GM21529 (cell line): ENCODE data around the gene CABLES2.

Experiments used
- ATAC-seq: cut with Tn5 transposase; IDR thresholded peaks from one replicate; pipeline ENCODE4 v1.9.1; 2021; ENCODE audit not compliant: unreplicated experiment

Gene CABLES2, protein sequence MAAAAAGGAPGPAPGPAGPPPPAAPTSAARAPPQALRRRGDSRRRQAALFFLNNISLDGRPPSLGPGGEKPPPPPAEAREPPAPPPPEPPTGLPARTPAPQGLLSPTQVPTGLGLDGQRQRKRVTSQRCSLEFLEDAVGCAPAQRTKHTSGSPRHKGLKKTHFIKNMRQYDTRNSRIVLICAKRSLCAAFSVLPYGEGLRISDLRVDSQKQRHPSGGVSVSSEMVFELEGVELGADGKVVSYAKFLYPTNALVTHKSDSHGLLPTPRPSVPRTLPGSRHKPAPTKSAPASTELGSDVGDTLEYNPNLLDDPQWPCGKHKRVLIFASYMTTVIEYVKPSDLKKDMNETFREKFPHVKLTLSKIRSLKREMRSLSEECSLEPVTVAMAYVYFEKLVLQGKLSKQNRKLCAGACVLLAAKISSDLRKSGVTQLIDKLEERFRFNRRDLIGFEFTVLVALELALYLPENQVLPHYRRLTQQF

DNA sequence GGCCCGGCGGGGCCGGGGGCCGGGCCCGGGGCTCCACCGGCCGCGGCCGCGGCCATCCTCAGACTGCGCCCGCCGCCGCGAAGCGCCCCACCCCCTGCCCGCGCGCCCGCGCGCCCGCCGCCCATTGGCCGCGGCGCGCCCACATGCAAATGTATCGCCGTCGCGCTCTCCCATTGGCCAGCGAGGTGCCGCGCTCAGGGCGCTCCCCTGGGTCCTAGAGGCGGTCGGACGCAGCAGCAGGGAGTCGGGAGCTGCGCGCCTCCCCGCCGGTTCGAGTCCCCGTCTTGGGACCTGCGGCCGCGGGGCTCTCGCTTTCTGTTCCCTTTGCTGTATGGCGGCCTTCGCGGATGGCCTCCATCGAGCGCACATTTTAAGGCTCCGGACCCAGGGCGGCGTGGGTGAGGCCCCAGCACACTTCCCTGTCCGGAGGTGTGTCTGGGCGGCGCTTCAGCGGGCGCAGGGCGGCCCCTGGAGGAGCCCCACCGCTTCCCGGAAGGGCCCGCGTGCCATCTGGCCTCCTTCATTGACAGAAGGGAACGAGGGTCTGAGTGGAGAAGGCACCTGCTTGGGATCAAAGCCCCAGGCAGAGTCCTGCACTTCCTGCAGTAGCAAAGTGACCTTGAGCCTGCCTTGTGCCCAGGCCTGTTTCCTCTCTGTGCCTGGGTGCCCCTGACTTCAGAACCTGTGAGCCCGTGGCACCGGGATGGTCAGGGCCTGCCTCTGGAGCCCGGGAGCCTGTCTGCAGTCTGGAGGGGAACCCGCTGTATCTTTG is at the start of gene CABLES2:
TSS of gene CABLES2 (minus strand) at position 65 of the 772 bp plus-strand sequence. CDS start at position 56, 9 bp downstream.
- peak; percentile 87 for ATAC-seq

DNA sequence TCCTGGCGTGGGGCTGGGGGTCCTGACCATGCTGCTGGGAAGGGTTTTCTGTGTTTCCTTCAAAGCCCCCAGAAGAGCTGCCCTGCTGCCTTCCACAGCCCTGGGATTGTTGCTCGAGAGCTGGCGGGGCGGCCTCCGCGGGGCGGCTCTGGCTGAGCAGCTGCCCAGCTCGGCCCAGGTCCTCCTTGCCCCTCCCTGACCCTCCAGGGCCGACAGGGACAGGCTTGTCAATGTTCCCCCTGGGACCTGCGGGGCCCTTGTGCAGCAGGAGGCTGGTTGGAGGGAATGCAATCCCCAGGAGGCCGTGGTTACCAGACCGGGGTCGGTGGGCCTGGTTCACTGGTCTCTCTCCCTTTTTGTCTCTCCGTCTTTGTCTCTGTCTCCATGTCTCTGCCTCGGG is 48.8 kb upstream of the CABLES2 start:
- no peak for ATAC-seq

DNA sequence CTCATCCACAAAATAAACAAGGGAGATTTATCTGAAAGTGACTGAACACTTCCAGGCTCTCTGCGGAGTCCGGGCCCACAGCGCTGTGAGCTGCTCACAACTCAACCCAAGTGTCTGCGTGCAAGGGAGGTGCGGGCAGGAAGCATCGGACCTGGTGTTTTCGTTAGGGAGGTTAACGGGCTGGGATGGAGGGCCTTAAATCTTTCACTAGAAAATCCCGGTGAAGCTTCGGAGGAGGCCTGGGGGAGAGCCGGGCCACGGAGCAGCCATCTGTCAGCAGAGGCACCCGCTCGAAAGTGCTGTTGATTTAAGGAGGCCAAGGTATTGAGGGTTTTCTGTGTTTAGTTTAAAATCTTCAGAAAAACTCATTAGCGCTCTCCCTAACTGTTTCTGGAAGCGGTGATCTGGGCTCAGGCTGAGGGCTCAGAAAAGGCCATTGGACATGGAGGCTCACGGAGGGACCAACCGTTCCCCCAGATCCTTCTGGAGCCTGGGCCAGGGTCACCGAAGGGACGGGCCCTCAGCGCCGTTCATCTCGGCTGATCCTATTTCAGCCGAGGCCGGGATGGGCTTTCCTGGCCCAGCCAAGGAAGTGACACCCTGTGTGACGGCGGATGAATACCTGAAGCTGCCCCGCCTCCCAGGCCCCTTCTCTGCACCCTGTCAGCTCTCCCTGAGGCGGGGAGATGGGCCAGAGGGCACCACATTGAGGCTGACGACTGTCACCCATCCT is 48.0 kb upstream of the CABLES2 start:
- no peak for ATAC-seq

DNA sequence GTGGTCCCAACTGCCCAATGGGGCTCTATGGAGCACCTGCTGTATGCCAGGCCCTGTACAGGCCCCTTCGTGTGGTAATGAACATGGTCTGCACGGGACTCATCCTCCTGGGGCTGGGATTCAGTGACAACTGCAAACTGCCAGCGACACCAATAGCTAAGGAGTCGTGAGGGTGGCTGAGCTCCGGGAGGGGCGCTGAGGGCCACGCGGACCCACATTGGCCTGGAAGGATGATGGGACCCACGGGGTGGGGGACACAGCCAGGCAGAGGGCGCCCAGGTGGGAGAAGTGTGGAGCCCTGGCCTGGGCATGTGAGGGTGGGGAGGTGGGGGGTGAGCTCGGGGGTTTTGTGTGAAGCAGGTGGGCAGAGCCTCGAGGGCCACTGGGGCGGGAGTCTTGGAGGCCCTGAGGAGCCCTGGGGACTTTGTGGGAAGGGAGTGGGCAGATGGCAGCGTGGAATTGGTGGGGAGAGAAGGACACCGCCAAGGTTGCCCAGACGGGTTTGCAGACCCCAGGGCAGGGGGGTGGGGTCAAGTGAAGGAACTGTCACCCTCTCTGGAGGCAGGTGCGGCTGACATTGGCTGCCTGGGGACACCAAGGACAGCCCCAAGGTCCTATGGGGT is 46.2 kb upstream of the CABLES2 start:
- no peak for ATAC-seq

DNA sequence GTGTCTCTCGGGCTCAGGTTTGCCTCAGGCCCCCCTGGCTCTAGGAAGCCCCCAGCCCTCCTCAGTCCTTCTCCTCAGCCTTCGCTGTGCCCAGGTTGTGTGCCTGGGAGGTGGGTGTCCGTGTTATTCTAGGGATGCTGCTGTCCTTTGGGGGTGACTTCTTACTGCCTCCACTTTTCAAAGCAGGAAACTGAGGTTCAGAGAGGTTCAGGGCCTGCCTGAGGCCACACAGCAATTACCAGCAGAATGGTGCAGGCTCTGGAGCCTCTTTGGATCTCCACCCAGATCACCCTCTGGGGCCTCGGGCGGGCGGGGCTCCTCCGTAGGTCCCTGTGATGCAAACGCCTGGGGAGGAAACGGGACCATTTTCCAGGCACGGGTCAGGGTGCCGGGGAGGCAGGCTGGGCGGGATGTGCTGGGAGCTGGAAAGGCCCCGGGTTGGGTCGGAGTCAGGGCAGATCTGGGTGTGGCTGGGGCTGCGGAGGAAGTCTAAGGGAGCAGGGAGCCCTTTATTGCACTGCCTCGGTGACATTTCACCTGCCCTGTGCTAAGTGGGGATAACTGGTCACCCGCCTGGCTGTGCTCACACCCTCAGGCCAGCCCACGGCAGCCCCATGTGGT is 45.5 kb upstream of the CABLES2 start:
- ATAC-seq = no peak

DNA sequence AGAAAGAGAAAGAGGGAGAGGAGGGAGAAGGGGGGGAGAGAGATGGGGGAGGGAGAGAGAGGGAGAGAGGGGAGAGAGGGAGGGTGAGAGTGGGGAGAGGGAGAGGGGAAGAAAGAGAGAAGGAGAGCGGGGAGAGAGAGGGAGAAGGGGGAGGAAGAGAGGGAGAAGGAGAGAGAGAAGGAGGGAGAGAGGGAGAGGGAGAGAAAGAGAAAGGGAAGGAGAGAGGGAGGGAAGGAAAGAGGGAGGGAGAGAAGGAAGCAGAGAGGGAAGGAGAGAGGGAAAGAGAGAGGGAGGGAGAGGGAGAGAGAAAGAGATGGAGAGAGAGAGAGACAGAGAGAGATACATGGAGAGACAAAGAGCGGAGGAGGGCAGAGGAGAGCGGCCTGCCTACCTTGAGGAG is 44.9 kb upstream of the CABLES2 start:
- no peak for ATAC-seq

DNA sequence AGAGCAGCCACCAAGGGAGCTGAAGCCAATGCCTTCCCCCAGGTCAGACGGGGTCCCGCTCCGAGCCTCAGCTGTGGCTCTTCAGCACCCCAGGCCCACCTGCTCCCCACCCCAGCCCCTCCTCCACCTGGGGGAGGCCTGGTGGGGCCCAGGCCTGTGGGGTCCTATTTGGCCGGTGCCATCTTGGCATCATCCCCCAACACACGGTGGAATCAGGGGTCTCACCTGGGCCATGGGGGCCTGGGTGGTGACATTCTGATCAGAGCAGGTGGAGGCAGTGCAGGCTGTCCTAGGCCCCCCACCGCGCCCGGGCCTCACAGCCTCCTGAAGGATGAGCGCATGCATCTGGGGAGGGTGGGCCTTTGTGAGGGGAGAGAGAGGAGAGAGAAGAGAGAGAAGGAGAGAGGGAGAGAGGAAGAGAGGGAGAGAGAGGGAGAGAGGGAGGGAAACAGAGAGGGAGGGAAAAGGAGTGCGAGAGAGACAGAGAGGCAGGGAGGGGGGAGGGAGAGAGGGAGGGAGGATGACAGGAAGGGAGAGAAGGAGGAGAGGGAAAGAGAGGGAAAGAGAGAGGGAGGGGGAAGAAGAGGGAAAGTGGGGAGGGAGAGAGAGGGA is 44.2 kb upstream of the CABLES2 start:
- ATAC-seq = no peak

DNA sequence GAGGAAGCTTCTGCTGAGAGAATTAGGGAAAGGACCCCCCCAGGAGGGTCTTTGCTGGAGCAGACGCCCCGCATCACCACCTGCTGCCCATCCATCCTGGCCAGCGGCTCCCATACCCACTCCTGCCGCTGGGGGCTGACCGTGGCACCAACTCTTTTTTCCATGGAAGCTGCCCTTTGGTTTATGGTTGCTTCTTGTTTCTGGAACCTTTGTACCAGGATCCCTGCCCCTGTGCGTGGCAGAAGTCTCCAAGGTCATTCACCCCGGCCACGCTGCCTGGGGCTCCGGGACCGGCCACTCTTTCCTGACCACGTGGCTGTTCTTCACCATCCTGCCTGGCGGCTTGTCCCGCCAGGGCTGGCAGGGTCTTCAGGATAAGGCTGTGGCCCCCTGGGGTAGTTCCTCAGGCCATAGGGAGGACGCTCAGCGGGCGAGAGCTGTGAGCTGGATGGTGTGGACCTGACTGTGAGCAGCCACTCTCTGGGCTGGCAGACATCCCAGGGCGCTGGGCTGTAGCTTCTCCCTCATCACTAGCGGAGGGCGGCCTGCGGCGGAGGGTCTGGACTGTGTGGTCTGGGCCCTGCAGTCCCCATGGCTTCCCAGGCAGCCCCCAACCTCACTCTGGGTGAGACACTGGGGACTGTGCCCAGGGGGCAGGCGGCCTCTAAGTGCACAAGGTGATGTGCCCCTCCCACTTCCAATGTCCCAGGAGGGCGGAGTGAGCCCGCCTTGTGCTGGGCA is 43.0 kb upstream of the CABLES2 start:
- no peak for ATAC-seq

DNA sequence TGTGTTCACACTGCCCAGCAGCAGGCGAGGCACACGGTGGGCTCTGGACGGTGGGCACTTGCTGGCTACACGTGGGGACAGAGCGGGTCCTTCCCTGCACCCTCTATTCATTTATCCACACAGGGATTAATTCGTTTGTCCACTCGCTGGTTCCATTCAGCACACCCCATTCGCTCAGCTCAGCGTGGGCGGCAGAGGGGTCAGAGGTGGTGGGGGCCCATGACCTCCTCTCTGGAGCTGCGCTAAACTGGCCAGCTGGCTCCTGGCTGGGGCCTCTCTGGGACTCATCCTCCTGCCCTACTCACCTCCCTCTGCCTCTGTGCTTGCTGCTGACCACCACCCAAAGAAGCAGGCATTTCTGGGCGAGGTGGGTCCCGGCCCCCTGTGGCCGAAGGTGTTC is 41.7 kb upstream of the CABLES2 start:
- no peak for ATAC-seq

DNA sequence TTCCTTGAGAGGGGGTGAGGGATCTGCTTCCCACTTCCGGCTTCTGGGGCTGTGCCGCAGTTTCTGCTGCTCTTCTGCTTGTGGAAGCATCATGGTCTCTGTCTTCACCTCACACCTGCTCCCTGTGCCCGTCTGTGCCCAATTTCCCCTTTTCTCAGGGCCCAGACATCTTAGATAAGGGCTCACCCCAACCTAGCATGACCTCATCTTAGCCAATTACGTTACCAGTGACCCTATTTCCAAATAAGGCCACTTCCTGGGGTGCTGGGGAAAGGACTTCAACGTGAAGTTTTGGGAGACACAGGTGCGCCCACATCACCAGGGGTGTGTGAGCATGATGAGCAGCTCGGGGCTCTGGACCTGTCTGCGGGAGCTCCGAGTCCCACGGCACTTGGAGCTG is 41.0 kb upstream of the CABLES2 start:
- ATAC-seq = no peak

DNA sequence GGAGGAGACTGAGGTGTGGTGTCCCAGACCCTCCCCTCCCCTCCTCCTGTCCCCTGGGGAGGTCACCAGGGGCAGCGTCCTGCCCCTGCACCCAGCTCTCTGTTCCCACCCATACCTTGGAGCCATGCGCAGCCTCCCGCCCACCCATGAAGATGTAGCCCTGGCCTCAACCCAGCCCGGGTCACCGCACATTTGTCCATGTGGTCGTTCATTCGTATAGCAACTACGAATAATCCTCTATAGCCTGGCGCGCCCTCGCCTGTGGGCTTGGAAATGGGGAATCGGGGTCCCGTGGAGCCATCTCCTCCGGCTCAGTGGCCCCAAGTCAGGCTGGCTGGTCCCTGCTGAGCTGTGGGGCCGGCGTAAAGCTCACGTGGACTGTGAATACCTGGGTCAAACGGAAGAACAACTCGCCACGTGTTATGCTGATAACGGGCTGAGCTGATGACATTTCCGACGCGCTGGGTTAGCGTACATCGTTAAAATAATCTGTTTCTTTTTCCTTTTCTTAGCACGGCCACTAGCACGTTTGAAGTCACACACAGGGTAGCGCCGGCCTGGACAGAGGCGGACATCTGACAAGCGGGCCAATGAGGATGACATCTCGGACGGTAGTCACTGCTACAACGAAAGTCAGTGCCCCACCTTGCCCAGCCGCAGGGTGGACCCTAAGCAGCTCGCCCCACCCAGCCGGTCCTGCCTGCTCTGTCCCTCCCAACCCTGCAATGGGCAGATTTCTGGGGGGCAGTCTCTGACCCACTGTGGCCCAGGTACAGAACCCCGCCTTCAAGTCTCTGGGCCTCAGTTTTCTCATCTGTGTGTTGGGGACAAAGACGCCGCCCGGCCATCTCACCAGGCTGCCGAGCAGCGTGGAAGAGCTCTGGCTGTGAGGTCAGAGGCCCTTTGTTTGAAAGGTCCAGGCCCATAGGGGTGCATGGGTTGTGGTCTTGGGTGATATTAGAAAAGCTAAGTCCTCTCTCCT is 40.1 kb upstream of the CABLES2 start:
- no peak for ATAC-seq

DNA sequence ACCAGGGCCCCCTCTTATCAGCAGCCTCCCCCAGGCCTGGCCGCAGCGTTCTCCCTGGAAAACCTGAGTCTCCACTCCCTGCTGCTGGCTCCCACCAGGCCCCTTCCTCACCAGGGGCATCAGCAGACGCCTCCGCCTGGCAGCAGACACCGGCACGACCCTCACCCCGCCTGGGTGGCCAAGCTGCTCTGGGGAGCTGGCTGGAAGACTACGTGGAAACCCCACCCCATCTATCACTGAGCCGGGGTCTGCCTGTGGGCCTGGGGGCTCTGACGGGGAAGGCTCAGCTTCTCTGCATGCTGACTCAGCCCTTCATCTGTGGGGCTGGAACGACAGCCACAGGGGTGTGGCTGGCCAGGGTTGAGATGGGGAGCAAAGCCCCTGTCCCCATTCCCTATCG is 39.4 kb upstream of the CABLES2 start:
- no peak for ATAC-seq

DNA sequence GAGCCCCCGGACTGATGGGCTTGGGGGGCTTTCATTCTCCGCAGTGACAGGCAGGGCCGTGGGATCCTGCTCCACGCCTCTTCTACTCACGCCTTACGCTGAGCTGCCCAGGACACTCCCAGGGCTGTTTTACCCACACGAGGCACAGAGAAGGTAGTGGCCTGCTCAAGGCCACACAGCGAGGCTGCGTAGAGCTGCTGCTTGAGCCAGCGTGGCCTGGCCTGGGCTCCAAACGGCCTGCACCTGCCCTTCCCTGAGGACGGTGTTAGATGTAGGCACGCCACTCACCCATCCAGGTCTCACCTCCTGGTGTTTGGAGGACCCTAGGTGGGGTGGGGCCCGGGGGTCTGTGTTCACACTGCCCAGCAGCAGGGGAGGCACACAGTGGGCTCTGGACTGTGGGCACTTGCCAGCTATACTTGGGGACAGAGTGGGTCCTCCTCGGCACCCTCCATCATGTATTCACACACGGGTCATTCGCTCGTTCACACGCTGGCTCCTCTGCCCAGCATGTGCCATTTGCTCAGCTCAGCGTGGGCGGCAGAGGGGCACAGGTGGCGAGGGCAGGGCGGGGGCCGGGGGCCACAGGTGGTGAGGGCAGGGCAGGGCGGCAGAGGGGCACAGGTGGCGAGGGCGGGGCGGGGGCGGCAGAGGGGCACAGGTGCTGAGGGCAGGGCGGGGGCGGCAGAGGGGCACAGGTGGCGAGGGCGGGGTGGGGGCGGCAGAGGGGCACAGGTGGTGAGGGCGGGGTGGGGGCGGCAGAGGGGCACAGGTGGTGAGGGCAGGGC is 38.7 kb upstream of the CABLES2 start:
- ATAC-seq = no peak

DNA sequence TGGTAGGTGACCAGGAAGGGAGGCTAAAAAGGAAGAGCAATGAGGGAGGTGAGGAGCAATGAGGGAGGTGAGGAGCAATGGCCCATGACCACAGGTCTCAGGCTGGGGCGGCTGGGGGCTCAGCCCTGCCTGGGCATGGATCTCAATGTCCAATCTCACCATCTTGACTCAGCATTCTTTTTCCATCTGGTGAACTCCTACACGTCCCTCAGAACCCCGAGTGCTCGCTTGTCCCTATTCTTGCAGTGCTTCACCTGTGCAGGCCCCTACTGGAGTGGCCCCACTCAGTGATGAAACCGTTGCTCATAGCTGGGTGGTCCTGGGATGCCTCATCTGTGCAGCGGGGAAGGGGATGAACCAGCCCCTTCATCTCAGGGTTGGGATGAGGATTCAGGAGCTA is 37.2 kb upstream of the CABLES2 start:
- no peak for ATAC-seq

DNA sequence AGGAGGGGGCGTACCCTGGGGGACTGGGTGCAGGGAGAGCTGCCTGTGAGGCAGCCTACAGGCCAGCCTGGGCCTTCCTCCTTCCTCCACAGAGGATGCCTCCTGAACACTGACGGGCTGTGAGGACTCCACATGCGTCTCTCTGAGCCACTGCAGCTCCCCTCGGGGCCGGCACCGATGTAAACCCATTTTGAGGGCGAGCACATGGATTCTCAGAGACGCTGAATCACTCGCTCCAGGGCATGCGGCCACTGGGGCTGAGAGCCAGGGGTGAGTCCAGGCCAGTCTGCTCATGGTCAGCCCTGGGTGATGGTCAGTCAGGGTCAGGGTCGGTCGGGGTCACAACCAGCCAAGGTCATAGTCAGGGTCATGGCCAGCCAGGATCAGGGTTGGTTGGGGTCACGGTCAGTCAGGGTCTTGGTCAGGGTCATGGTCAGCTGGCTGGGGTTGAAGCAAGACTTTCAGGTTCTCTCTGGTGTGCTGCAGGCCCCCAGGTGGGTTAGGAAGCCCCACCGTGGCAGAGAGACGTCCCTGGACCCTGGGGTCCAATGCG is 35.0 kb upstream of the CABLES2 start:
- no peak for ATAC-seq

DNA sequence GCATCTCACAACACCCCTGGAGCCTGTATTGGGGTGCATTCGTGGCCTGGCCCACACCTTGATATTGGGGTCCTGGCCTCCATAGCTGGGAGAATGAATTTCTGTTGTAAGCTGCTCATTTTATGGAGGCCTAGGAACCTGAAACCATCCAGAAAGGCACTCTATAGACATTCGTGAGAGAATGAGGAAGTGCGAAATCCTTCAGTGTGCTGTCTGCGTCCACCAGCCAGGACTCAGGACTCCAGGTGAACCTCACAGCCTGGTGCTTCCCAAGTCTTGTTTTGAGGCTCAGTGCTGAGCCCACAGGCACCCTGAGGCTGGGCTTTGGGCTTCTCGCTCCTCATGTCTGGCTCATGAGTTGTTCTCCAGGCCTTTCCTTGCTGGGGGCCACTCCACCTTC is 32.1 kb upstream of the CABLES2 start:
- no peak for ATAC-seq

DNA sequence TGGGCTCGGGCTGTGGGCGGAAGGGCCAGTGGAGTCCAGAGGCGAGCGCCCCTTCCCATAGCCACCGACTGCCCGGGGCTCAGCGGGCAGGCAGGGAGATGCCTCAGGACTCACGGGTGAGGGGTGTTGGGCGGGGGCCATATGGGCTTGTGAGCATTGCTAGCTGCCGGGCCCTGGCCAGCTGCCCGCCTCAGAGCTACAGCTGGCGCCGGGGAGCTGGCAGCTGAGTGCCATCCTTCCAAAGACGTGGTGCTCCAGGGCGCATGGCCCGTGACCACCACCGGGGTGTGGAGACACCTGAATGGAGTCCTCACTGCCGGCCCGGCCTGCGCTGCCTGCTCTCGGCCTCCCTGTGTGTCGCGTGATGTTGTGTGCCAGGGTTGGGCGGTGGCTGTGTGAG is 30.8 kb upstream of the CABLES2 start:
- no peak for ATAC-seq
